Urinary bladder (tissue), 4 donors: ENCODE results near the gene ILF2. TPM values are rescaled to one million over a fixed set of nuclear protein-coding genes. Genes with fewer than 3 reads are reported as not detected.
"Not testable (repeated sequence)": the region's sequence is repeated elsewhere in the genome, so short reads cannot be mapped to it uniquely, and the experiment has no call there.

Experiments used
- DNase-seq: peaks from one replicate; pipeline ENCODE4 v3.0.0-alpha.2; 2015; ENCODE audit errors: extremely low spot score
- H3K27ac ChIP-seq: one replicate; pipeline ENCODE4 v1.5.1; 2013; ENCODE audit warnings: low read depth, mild to moderate bottlenecking, moderate library complexity
- H3K36me3 ChIP-seq: one replicate; pipeline ENCODE4 v1.6.1; 2013; ENCODE audit warnings: mild to moderate bottlenecking, moderate library complexity; ENCODE audit not compliant: insufficient read depth
- H3K4me1 ChIP-seq: one replicate; pipeline ENCODE4 v1.6.1; 2013; ENCODE audit warnings: mild to moderate bottlenecking, moderate library complexity; ENCODE audit not compliant: insufficient read depth
- H3K4me3 ChIP-seq: one replicate; pipeline ENCODE4 v1.5.1; 2013; ENCODE audit warnings: low read depth, low read length
- WGBS: extraction: QIAGEN DNeasy Blood & Tissue Kit; methylation state at CpG from one replicate; pipeline ENCODE4 v1.1.7; 2013; 5-methylcytosine and 5-hydroxymethylcytosine counted together
- polyA plus RNA-seq: library from polyadenylated mRNA; stranded (reverse); fragments of 200-250 nt; gene quantifications from one replicate; pipeline ENCODE4 v1.2.3, GENCODE V29; 2013
- total RNA-seq: library from RNA; depleted of rRNA; stranded (reverse); fragments of >200 nt; gene quantifications from one replicate; pipeline ENCODE4 v1.2.3, GENCODE V29; 2014
- donor health status: healthy with polysubstance abuse.
- donor health status: healthy.

Gene ILF2
- total and polyA plus RNA-seq, 2 donors, result 77.2 to 132 TPM

DNA sequence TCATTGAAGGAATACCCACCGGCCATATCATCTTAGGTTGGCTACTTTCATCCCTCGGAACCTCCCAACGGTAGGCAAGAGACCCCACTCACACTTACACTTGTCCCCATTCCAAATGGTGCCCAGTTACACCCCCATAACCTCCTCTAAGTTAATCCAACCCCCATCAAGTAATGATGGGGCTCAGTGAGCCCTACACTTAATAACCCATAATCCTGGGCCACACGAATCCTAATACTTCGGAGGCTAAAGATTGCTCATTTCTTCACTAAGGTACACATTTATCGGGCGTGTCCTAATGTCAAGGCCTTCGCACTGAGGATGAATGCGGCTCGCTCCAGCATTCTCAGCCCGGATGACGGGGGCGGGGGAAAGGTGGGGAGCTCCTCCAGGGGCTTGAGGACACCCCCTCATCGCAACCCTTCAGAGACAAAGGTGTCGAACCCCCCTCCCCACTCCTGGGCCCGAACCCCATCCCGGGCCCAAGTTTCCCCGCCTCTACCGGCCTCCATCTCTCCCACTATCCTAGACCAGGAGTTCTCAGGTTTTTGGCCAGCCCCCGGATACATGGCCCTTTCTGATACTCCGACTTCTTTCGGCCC lies 435 bp downstream of the ILF2 start:
- H3K36me3 ChIP-seq, result peaks cover 8% of the 10 kb centered on the region
- WGBS, result 1% methylated on average over 22 of the region's 22 CpGs
- H3K4me1 ChIP-seq, result no peaks in the 10 kb centered on the region
- peak overlapping the region; percentile 68 for H3K27ac ChIP-seq
- H3K4me3 ChIP-seq, result peak overlapping the region; percentile 74
- DNase-seq, result no peak

DNA sequence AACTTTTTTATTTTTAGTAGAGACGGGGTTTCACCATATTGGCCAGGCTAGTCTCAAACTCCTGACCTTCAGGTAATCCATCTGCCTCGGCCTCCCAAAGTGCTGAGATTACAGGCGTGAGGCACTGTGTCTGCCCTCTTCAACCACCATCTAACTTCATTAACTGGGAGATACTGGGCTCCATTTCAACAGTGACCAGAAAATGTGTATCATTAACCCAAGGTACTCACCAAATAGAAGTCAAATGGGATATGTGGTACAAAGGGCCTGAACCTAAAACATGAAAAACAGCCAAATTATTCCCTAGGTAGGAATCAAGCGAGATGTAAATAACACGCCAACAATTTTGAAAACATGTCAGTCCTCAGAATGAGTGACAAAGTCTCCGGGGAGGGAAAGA lies 1.2 kb downstream of the ILF2 start:
- no peak for DNase-seq
- Histone ChIP-seq H3K4me1 (no peaks in the 10 kb centered on the region), H3K4me3 (no peak overlapping the region), H3K27ac (no peak overlapping the region), H3K36me3 (peaks cover 13% of the 10 kb centered on the region)
- WGBS, result 83% methylated on average over 6 of the region's 6 CpGs

DNA sequence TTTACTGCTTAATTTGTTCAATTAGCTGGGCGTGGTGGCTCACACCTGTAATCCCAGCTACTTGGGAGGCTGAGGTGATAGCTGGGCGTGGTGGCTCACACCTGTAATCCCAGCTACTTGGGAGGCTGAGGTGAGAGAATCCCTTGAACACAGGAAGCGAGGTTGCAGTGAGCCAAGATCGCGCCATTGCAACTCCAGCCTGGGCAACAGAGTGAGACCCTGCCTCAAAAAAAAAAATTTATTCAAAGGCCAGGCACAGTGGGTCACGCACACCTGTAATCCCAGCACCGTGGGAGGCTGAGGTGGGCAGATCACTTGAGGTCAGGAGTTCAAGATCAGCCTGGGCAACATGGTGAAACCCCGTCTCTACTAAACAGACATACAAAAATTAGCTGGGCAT lies 2.1 kb downstream of the ILF2 start:
- not testable (repeated sequence) for H3K4me3 ChIP-seq, DNase-seq, H3K27ac ChIP-seq, H3K4me1 ChIP-seq
- WGBS, result 96% methylated on average over 8 of the region's 8 CpGs
- peaks cover 17% of the 10 kb centered on the region for H3K36me3 ChIP-seq

DNA sequence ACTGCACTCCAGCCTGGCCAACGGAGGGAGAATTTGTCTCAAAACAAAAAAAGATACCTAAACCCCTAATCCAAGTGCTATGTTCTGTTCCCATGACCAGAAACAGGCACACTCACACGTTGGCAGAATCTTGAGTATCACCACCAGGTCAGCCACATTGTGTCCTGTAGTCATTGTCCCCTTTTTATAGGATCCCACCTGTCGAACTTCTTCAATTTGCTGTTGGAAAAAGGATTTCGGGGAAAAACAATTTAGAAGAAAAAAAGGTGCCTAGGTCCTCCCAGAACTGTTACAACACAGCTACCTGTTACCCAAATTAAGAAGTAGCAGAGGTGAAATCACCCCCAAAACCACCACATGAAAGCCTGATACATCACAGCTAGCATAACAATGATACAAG lies 3.4 kb downstream of the ILF2 start:
- Histone ChIP-seq H3K27ac (no peak overlapping the region), H3K4me1 (no peaks in the 10 kb centered on the region), H3K4me3 (no peak overlapping the region), H3K36me3 (peaks cover 17% of the 10 kb centered on the region)
- WGBS, result 88% methylated on average over 4 of the region's 4 CpGs
- DNase-seq, result no peak

DNA sequence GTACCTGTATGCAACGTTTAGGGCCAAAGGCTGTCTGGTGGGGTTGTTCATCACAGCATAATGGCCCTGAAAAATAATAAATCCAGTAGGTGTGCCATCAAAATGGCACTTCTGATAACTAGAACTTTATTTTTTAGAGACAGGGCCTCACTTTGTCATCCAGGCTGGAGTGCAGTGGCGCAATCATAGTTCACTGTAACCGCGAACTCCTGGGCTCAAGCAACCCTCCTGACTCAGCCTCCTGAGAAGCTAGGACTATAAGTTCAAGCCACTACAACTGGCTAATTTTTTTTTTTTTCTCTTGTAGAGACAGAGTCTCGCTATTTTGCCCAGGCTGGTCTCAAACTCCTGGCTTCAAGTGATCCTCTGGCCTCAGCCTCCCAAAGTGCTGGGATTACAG lies 7.6 kb downstream of the ILF2 start:
- Histone ChIP-seq H3K36me3 (peaks cover 18% of the 10 kb centered on the region), H3K4me1 (no peaks in the 10 kb centered on the region), H3K27ac (no peak overlapping the region), H3K4me3 (no peak overlapping the region)
- no peak for DNase-seq
- WGBS, result 81% methylated on average over 5 of the region's 5 CpGs

DNA sequence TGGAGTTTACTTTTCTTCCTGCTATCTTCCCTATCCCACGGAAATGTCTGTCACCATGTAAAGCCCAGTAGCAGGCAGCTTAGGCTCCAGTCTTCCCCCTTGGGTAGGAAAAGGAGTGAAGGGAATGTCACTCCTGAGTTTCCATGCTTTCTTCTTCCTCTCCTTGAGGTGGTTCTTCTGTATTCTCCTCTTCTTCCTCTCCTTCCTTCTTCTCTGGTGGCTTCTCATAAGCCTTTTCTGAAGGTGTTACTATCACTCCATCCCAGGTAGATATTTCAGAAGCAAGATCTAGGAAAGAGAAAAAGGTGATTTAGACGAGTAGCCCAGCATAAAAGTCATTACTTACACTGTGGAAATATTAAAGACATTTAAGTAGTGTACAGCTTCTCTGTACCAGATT lies 8.5 kb downstream of the ILF2 start:
- no peak for DNase-seq
- no peak overlapping the region for H3K4me3 ChIP-seq
- WGBS, result 58% methylated on average over 2 of the region's 2 CpGs
- H3K36me3 ChIP-seq, result peaks cover 18% of the 10 kb centered on the region
- no peaks in the 10 kb centered on the region for H3K4me1 ChIP-seq
- no peak overlapping the region for H3K27ac ChIP-seq

DNA sequence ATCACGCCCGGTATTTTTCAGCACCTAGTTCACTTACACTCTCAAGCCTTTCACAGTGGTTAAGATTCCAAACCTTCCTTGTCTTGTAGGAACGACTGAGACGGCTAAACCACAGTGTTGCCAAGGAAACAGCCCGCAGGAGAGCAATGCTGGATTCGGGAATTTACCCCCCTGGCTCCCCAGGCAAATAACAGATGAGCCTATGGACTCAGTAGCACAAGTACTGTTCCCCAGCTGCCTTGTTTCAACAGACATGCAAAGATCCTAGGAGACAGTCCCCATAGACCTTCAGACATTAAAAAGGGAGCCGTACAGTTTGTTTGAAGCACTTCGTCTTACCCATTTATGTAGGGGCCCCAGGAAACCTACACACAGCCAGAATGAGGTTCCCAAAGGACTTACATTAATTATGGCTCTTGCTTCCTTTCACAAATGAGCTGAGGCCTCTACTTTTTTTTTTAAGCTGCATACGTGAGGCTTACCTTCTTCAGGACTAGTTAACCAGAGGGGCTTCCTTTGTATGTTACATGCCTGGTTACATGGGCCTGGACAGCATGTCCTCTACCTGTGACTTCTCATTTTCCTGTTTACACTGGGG lies 9.6 kb downstream of the ILF2 start:
- no peak for DNase-seq
- 56% methylated on average over 9 of the region's 9 CpGs for WGBS
- Histone ChIP-seq H3K4me3 (no peak overlapping the region), H3K4me1 (no peaks in the 10 kb centered on the region), H3K27ac (no peak overlapping the region), H3K36me3 (peaks cover 13% of the 10 kb centered on the region)

DNA sequence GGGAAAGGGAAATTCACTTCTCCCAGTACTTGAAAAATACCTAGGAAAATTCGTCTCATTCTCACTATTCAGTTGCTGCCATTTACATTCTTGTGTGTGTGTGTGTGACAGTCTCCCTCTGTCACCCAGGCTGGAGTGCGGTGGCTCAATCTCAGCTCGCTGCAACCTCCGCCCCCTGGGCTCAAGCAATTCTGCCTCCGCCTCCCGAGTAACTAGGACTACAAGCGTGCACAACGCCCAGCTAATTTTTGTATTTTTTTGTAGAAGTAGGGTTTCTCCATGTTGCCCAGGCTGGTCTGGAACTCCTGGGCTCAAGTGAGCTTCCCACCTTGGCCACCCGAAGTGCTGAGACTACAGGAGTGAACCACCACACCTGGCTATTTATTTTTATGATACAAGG lies 11.1 kb downstream of the ILF2 start:
- no peak overlapping the region for H3K27ac ChIP-seq
- peak overlapping the region; percentile 73 for H3K4me3 ChIP-seq
- H3K36me3 ChIP-seq, result peaks cover 8% of the 10 kb centered on the region
- H3K4me1 ChIP-seq, result no peaks in the 10 kb centered on the region
- no peak for DNase-seq
- WGBS, result 80% methylated on average over 9 of the region's 9 CpGs

DNA sequence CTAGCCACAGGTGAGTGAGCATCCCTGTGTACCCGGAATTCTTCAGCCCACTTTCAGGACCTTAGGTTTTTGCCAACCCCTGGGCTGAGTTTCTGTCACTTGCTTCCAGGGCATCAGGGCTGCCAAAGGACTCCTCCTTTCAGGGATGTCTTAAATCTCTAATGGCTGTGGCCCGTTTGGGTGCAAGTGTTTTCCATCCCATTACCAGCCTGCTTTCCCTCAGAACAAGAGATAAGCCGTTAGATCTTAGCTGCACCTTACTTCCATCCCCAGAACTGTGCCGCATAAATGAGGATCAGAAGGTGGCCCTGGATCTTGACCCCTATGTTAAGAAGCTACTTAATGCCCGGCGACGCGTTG lies 11.6 kb downstream of the ILF2 start:
- 35% methylated on average over 8 of the region's 8 CpGs for WGBS
- no peak for DNase-seq
- Histone ChIP-seq H3K4me3 (peak overlapping the region; percentile 73), H3K27ac (no peak overlapping the region), H3K4me1 (no peaks in the 10 kb centered on the region), H3K36me3 (peaks cover 3% of the 10 kb centered on the region)

DNA sequence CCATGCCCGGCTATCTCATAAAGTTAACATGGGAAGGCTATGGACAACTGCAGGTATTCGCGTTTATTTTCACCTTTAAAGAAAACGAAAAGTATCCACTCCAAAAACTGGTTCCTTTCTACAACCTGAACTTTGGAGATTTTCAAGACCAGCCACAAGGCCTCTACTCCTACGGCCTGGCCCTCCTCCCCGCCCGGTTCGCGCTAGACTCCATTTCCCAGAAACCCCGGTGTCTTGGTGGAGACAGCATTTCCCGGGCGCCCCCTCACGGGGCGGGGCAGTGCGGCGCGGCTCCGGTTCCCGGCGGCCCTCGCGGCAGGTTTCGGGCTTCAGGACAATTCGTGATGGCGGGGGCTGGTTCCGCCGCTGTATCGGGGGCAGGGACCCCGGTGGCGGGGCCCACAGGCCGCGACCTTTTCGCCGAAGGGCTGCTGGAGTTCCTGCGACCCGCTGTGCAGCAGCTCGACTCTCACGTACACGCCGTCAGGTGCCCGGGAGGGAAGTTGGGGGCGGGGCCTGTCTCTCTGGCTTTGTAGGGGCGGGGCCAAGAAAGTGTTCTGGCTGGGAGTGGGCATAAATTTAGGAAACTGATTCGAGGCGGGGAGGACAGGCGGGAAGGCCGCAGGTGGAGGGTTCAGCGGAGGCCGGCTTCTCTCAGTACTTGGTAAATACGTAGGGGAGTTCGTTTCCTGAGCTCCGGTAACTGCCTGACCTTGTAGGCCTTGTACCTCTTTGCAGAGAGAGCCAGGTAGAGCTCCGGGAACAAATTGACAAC lies 12.2 kb downstream of the ILF2 start, which contains the start of gene SNAPIN:
TSS of gene SNAPIN (plus strand) at position 304 of the 775 bp plus-strand sequence. CDS start at position 345, 41 bp downstream.
- Histone ChIP-seq H3K36me3 (peaks cover 2% of the 10 kb centered on the region), H3K27ac (peak within 1 kb of the TSS; percentile 99), H3K4me1 (no peaks in the 10 kb centered on the region), H3K4me3 (peak within 1 kb of the TSS; percentile 73)
- WGBS, result 2% methylated on average over 53 of the region's 53 CpGs
- peak; percentile 89 for DNase-seq

DNA sequence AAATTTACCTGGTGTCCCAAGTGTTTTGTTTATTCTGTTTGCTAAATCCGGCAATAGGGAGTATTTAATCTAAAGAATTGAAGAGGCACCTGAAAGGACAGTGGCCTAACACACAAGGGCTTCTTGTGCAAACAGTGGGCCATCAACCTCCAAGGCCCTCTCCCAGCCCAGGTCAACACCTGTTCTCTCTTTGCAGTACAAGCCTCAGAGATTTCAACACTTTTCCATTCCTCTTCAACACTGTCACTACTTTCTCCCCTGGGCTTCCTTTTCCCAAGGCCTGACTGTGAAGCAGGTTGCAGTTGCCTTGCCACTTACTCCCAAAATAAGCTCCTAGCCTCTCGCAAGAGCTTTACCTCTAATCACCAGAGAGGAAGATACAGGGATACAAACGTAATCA lies 15.5 kb downstream of the ILF2 start:
- 86% methylated on average over 3 of the region's 3 CpGs for WGBS
- no peaks in the 10 kb centered on the region for H3K36me3 ChIP-seq
- no peak for DNase-seq
- no peaks in the 10 kb centered on the region for H3K4me1 ChIP-seq
- no peak overlapping the region for H3K27ac ChIP-seq
- H3K4me3 ChIP-seq, result no peak overlapping the region

DNA sequence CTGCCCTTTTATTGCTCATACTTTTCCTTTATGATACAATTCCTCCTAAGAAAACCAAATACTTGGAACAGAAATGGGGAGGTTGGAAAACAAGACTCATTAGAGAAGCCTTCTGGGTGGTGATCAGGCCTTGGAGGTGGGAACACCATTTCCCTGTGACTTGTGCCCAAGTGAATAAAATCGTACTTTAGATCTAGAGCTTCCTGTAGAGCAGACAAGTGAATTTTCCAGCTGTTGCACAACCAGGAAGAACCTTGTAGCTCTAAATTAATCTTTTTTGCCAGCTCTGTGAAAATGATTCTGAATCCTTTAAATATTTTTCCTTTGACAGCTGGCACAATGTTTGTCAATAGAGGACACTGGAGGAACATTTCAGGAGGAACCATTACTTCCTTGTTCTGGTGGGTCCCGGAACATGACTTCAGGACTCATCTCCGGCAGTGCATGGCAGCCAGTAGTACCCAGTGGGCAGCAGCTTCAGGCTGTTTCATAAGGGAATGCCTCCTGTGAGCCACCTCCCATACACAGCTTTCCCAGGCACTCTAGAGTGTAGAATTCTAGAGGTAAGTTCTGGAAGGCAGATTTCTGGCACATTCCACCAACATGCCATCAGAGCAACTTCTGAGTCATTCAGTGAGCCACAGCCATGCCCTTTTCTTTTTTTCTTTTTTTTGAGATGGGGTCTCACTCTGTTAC lies 17.8 kb downstream of the ILF2 start:
- no peaks in the 10 kb centered on the region for H3K4me1 ChIP-seq
- WGBS, result 60% methylated on average over 3 of the region's 3 CpGs
- DNase-seq, result no peak
- no peaks in the 10 kb centered on the region for H3K36me3 ChIP-seq
- H3K4me3 ChIP-seq, result no peak overlapping the region
- no peak overlapping the region for H3K27ac ChIP-seq

DNA sequence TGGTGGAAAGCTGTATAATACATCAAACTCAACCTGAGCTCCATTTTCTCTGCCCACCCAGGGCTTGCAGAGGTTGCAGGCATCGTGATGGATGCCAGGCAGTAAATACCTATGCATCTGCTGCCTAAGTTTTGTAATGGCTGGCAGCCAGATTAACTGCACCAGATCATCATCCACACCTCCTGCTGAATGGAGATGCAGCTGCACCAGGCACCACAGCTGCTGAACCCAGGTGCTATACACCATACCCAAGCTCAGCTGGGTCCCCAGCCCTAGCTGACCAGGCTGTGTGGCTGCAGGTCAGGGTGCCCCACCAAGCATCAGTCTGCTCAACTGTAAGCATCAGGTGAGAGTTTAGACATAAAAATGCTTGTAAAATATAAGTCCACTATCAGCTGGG lies 19.0 kb downstream of the ILF2 start:
- H3K27ac ChIP-seq, result no peak overlapping the region
- 60% methylated on average over 1 of the region's 1 CpG for WGBS
- no peaks in the 10 kb centered on the region for H3K4me1 ChIP-seq
- H3K4me3 ChIP-seq, result no peak overlapping the region
- no peak for DNase-seq
- no peaks in the 10 kb centered on the region for H3K36me3 ChIP-seq

DNA sequence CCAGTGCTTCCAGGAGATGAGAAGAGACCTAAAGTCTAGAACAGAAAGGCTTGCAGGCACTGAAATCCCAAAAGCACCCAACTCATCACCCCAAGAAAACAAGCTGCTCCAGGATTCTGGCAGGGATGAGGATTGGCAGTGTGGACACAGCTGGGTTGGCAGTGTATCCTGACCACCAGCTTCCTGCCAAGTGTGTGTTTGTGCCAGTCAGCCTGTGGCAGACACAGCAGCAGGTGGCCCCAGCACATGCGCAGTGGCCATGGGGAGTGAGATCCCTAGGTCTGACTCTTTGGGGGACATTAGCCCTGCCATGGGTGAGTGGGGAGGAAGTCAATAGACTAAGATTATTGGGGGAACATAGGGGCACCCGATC lies 20.9 kb downstream of the ILF2 start:
- DNase-seq, result no peak
- Histone ChIP-seq H3K27ac (no peak overlapping the region), H3K4me1 (no peaks in the 10 kb centered on the region), H3K36me3 (peaks cover 3% of the 10 kb centered on the region), H3K4me3 (no peak overlapping the region)
- 84% methylated on average over 2 of the region's 2 CpGs for WGBS
